K562 (cell line): ENCODE data around the gene SPATA31C1. TPM values are rescaled to one million over a fixed set of nuclear protein-coding genes. Genes with fewer than 3 reads are reported as not detected.
"Not testable (repeated sequence)": the region's sequence is repeated elsewhere in the genome, so short reads cannot be mapped to it uniquely, and the experiment has no call there.

ENCODE experiments used
- ATAC-seq: fragments of 200-7000 bp; cut with Tn5 transposase; 3 replicates; pipeline ENCODE4 v1.9.1; 2020; ENCODE audit warnings: moderate library complexity
- Bru-seq: library from RNA; stranded (reverse); fragments of 400-500 nt; gene quantifications from one replicate; lab custom pipeline; 2021; lab: Mats Ljungman, UMichigan
- BruChase-seq, 2 experiments: library from RNA; stranded (reverse); fragments of 400-500 nt; gene quantifications; one replicate each; lab custom pipeline; 2021; lab: Mats Ljungman, UMichigan
- BruUV-seq: library from RNA; stranded (reverse); fragments of 400-500 nt; replicated peaks from 2 replicates; lab custom pipeline; 2021; lab: Mats Ljungman, UMichigan
- CTCF ChIA-PET: fragments of 300-600 bp; formaldehyde crosslinking; extraction: SDS; loops from one replicate; lab custom pipeline; 2021; ENCODE audit warnings: low intra/inter-chr PET ratio; lab: Yijun Ruan, JAX
- POLR2A ChIA-PET: fragments of 300-600, 350-650 bp; sonication (Branson Sonifier 250); formaldehyde crosslinking; extraction: SDS; loops from one replicate; lab custom pipeline; 2021; ENCODE audit warnings: antibody characterized with exemption, inconsistent platforms; lab: Yijun Ruan, JAX
- DNase-seq, 4 experiments: peaks; one replicate each; pipeline versions ENCODE4 v3.0.0 to v3.0.0-alpha.2; 2011 to 2018; ENCODE audit warnings: low spot score in 3 of 4, mixed read lengths in 3 of 4; ENCODE audit errors: extremely low read depth in 1 of 4
- FAIRE-seq: peaks from 2 replicates; lab custom pipeline; 2011; peaks lifted over from hg19 to GRCh38; lab: Jason Lieb, UNC
- H2AFZ ChIP-seq: 2 replicates; pipeline ENCODE4 v1.6.0; 2011; ENCODE audit warnings: low read depth, low read length, control low read depth, inconsistent platforms
- H3K27ac ChIP-seq: fragments of 200-600 bp; 3 replicates; pipeline ENCODE4 v1.8.0; 2011; ENCODE audit warnings: low read depth, mild to moderate bottlenecking, control low read depth, inconsistent platforms, low read length, moderate library complexity, mixed read lengths; ENCODE audit errors: extremely low read depth
- H3K27me3 ChIP-seq, 2 experiments: fragments of 300-600 bp in 1 of 2; 2 replicates in 1 of 2; 3 replicates in 1 of 2; pipeline versions ENCODE4 v1.6.0 to v1.8.0; 2011; ENCODE audit warnings: inconsistent platforms in 2 of 2, low read length in 2 of 2, mild to moderate bottlenecking in 1 of 2, mixed read lengths in 1 of 2, moderate library complexity in 1 of 2; ENCODE audit not compliant: control insufficient read depth in 2 of 2, insufficient read depth in 2 of 2
- H3K36me3 ChIP-seq: fragments of 300-600 bp; 3 replicates; pipeline ENCODE4 v1.8.0; 2011; ENCODE audit warnings: mild to moderate bottlenecking, low read length, inconsistent platforms; ENCODE audit not compliant: control insufficient read depth, insufficient read depth
- H3K4me1 ChIP-seq, 2 experiments: fragments of 200-600 bp in 1 of 2; replicated peaks in 1 of 2; 2 replicates in 1 of 2; 3 replicates in 1 of 2; pipeline versions ENCODE4 v1.5.1 to v1.8.0; 2011; ENCODE audit warnings: inconsistent platforms in 2 of 2, low read length in 2 of 2, mild to moderate bottlenecking in 1 of 2, mixed read lengths in 1 of 2, moderate library complexity in 1 of 2; ENCODE audit not compliant: control insufficient read depth in 2 of 2, insufficient read depth in 2 of 2
- H3K4me2 ChIP-seq: 2 replicates; pipeline ENCODE4 v1.6.1; 2011; ENCODE audit warnings: low read length, control low read depth, inconsistent platforms, mixed read lengths; ENCODE audit not compliant: insufficient read depth
- H3K4me3 ChIP-seq: fragments of 200-600 bp; sonication (generic), shearing (Covaris generic); 2 replicates; pipeline ENCODE4 v1.5.1; 2016; ENCODE audit warnings: control low read depth, inconsistent platforms
- H3K79me2 ChIP-seq: fragments of 200-600 bp; 3 replicates; pipeline ENCODE4 v1.8.0; 2011; ENCODE audit warnings: low read length, inconsistent platforms; ENCODE audit not compliant: control insufficient read depth, insufficient read depth
- H3K9ac ChIP-seq, 2 experiments: 2 replicates each; pipeline versions ENCODE4 v1.6.0 to v1.6.1; 2011; ENCODE audit warnings: low read depth in 2 of 2, low read length in 2 of 2, control low read depth in 1 of 2, inconsistent platforms in 1 of 2, mild to moderate bottlenecking in 1 of 2, mixed read lengths in 1 of 2; ENCODE audit not compliant: insufficient read depth in 1 of 2
- H3K9me1 ChIP-seq: one replicate; pipeline ENCODE4 v1.6.0; 2011; ENCODE audit warnings: inconsistent platforms, mild to moderate bottlenecking, low read length, moderate library complexity; ENCODE audit not compliant: control insufficient read depth, insufficient read depth
- H3K9me3 ChIP-seq: replicated peaks from 2 replicates; pipeline ENCODE4 v1.5.1; 2011; ENCODE audit warnings: low read depth, low read length, inconsistent platforms; ENCODE audit not compliant: control insufficient read depth, insufficient read depth
- H4K20me1 ChIP-seq: replicated peaks from 2 replicates; pipeline ENCODE4 v1.6.1; 2011; ENCODE audit warnings: low read length, inconsistent platforms, mixed read lengths; ENCODE audit not compliant: control insufficient read depth, insufficient read depth
- HCFC1 ChIP-seq: IDR thresholded peaks from 2 replicates; pipeline ENCODE4 v1.6.1; 2012; ENCODE audit warnings: low read depth, low read length, improper control_type of control experiment
- HNRNPUL1 ChIP-seq: fragments of 200-400 bp; formaldehyde crosslinking; IDR thresholded peaks from 2 replicates; pipeline ENCODE4 v1.6.1; 2017; ENCODE audit warnings: low read length
- MCM3 ChIP-seq: fragments of 450-650 bp; IDR thresholded peaks from 2 replicates; pipeline ENCODE4 v1.6.1; 2016
- NFE2 ChIP-seq: IDR thresholded peaks from 2 replicates; pipeline ENCODE4 v1.6.1; 2014; ENCODE audit warnings: antibody characterized with exemption, low read depth
- NRF1 ChIP-seq, 2 experiments: fragments of 450-650 bp; IDR thresholded peaks in 1 of 2; conservative IDR thresholded peaks in 1 of 2; 2 replicates each; pipeline ENCODE4 v1.6.1; 2014; ENCODE audit warnings: mild to moderate bottlenecking in 2 of 2
- RBM39 ChIP-seq: fragments of 200-400 bp; formaldehyde crosslinking; optimal IDR thresholded peaks from 2 replicates; pipeline ENCODE3; 2018; ENCODE audit warnings: low read depth, low read length
- RFX1 ChIP-seq: fragments of 450-650 bp; IDR thresholded peaks from 2 replicates; pipeline ENCODE4 v1.6.1; 2016; ENCODE audit warnings: mild to moderate bottlenecking, moderate library complexity
- ZNF140 ChIP-seq: fragments of 250-450 bp; sonication (Bioruptor Pico); IDR thresholded peaks from 2 replicates; pipeline ENCODE4 v1.8.0; 2021; ENCODE audit warnings: moderate library complexity, mild to moderate bottlenecking, inconsistent platforms
- ZZZ3 ChIP-seq: fragments of 450-650 bp; IDR thresholded peaks from 2 replicates; pipeline ENCODE4 v1.6.1; 2016; ENCODE audit warnings: antibody characterized with exemption, mild to moderate bottlenecking, moderate library complexity
- WGBS: fragments of 100-300 bp; shearing (Covaris generic); methylation state at CpG from one replicate; pipeline ENCODE4 v1.1.6; 2016; ENCODE audit warnings: low coverage, mixed read lengths; ENCODE audit not compliant: insufficient coverage; ENCODE audit errors: missing lambda C conversion rate; 5-methylcytosine and 5-hydroxymethylcytosine counted together
- in situ Hi-C: fragments of 300-500 bp; cut with MboI; formaldehyde crosslinking; loops from 4 replicates; pipeline ENCODE4 v1.15.0; 2018; ENCODE audit warnings: inconsistent platforms, mixed read lengths
- intact Hi-C: fragments of 100-400 bp; cut with micrococcal nuclease; formaldehyde crosslinking; loops from 2 replicates; pipeline ENCODE4 v1.14.2; 2022
- long read RNA-seq, 3 experiments: library from polyadenylated mRNA in 2 of 3; library from RNA in 1 of 3; unstranded in 2 of 3; stranded (forward) in 1 of 3; transcript quantifications; one replicate each; pipeline ENCODE4 v2.0.0, GENCODE V29; 2019 to 2022
- polyA minus RNA-seq, 3 experiments: library from RNA; depleted of rRNA, polyadenylated mRNA; stranded (reverse); fragments of >200 nt; gene quantifications; 2 replicates each; pipeline ENCODE4 v1.2.3, GENCODE V29; 2011
- polyA plus RNA-seq, 8 experiments: library from polyadenylated mRNA; depleted of rRNA in 4 of 8; stranded (reverse) in 5 of 8; unstranded in 3 of 8; fragments of >200 nt; fragmentation: Nextera tagmentation in 2 of 8; fragmentation: Illumina TruSeq in 1 of 8; extraction: Ambion mirVana in 2 of 8; extraction: Trizol in 1 of 8; gene quantifications; 2 replicates each; pipeline versions ENCODE4 v1.2.1 to v1.2.3, GENCODE V29; 2011 to 2014; ENCODE audit warnings: inconsistent platforms in 1 of 8, missing spikeins in 1 of 8
- total RNA-seq, 7 experiments: library from RNA; depleted of rRNA in 6 of 7; stranded (reverse); fragments of >200 nt in 6 of 7; fragmentation: Illumina TruSeq in 2 of 7; extraction: Trizol in 2 of 7; gene quantifications; 2 replicates each; pipeline versions ENCODE4 v1.2.1 to v1.2.3, GENCODE V29; 2011 to 2021; ENCODE audit warnings: low replicate concordance in 1 of 7
- TF ChIP-seq, protein P1 (sequence below): sonication (generic); formaldehyde crosslinking; IDR thresholded peaks from 2 replicates; pipeline ENCODE4 v1.8.0; 2022; ENCODE audit warnings: missing genetic modification reagents, mild to moderate bottlenecking, borderline replicate concordance
- TF ChIP-seq, protein P2 (sequence below): fragments of 450-650 bp; formaldehyde crosslinking; conservative IDR thresholded peaks from 2 replicates; pipeline ENCODE4 v1.4.0; 2022; ENCODE audit warnings: mild to moderate bottlenecking, missing genetic modification characterization

The SPATA31C1 gene
- total RNA-seq (2011; cell fraction: chromatin; rRNA removed; ENCODE audit: low replicate concordance): 0.12 and 0.14 TPM in 2 replicates
- total RNA-seq (2011; cell fraction: nucleolus; rRNA removed): under 0.01 TPM in 1 of 2 replicates, not detected in the other
- 0.15 TPM in 1 of 2 replicates, not detected in the other for total RNA-seq (2011; cell fraction: nucleoplasm; rRNA removed)
- total RNA-seq (2014; rRNA removed) (0.04 TPM in 1 of 2 replicates, not detected in the other), total RNA-seq (2014; rRNA removed; fragmentation: Illumina TruSeq; extraction: Trizol) (0.04 TPM in 1 of 2 replicates, not detected in the other), total RNA-seq (2015; rRNA removed; fragmentation: Illumina TruSeq; extraction: Trizol) (not detected in 2 replicates), total RNA-seq (2021) (0.07 TPM in 1 of 2 replicates, not detected in the other), polyA plus RNA-seq (2011; rRNA removed) (0.04 TPM in 1 of 2 replicates, not detected in the other), polyA plus RNA-seq (2014; fragmentation: Illumina TruSeq; extraction: Trizol) (0.07 and 0.08 TPM in 2 replicates), polyA plus RNA-seq (2014; fragmentation: Nextera tagmentation; extraction: Ambion mirVana) (under 1 TPM; 0.03 to 0.15 TPM), polyA plus RNA-seq (2014; rRNA removed) (0.13 TPM in 1 of 2 replicates, not detected in the other), polyA minus RNA-seq (2011; rRNA and poly(A)+ RNA removed) (not detected in 2 replicates), Bru-seq, nascent RNA (not detected), BruChase-seq, experiment 1, labeled RNA remaining after a 2-hour chase (not detected), BruChase-seq, experiment 2, labeled RNA remaining after a 6-hour chase (percentile 9 among the genes with signal in this experiment)
- not detected in 2 replicates for polyA plus RNA-seq (2011; cell fraction: cytosol; rRNA removed)
- polyA plus RNA-seq (2011; cell fraction: nucleus; rRNA removed): 0.06 and 0.07 TPM in 2 replicates
- 0.13 and 0.14 TPM in 2 replicates for polyA plus RNA-seq (2012)
- not detected in 2 replicates for polyA minus RNA-seq (2011; cell fraction: cytosol; rRNA and poly(A)+ RNA removed)
- under 0.01 TPM in 1 of 2 replicates, not detected in the other for polyA minus RNA-seq (2011; cell fraction: nucleus; rRNA and poly(A)+ RNA removed)
- long read RNA-seq, experiment 1: 0 reads
- long read RNA-seq, experiment 2: 0 reads
- long read RNA-seq, experiment 3: 0 reads

DNA sequence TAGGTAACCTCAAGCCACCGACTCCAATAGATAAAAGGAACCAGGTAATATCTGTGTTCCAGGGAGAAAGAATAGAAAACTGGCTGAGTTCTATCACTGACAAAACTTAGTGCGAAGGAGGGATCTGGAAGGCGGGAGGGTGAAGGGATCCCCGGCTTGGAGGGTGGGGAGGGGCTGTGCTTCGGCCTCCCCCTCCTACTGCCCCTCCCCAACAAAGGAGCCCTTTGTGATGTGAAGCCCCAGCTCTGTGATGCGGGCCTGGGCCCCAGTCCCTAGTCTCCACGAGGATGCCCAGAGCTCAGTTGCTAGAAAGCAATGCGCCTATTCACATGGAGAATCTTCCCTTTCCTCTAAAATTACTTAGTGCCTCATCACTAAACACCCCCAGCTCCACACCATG, at the start of gene SPATA31C1:
TSS of gene SPATA31C1 (plus strand) at position 301 of the 400 bp plus-strand sequence.
- FAIRE-seq, DNase-seq, ATAC-seq, intact Hi-C loops, H3K36me3 ChIP-seq, H3K27ac ChIP-seq, CTCF ChIA-PET, H3K27me3 ChIP-seq, H2AFZ ChIP-seq, H3K9ac ChIP-seq, in situ Hi-C loops, H3K9me3 ChIP-seq, H3K9me1 ChIP-seq, H4K20me1 ChIP-seq, BruUV-seq, H3K79me2 ChIP-seq, H3K4me2 ChIP-seq, POLR2A ChIA-PET, H3K4me1 ChIP-seq, H3K4me3 ChIP-seq: not testable (repeated sequence)
- no CpG with 5 or more reads among the region's 8 CpGs for WGBS

DNA sequence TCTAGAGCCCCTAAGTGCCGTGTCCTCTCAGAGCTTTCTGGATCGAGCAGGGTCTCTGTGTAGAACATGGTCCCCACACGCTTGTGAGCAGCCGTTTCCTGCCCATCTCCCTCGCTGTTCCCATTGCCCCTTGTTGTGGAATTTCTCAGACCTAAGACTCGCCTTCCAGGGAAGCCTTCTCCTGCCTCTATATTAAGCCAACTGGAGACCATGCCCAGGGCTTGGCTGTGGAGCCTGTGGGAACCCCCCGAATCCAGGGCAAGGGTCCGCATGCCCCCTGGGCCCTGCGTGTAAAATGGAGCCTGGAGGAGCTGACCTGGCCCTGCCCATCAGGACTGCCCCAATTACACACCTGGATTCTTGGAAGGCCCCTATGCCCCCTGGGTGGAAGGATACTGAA, 49.6 kb upstream of the SPATA31C1 start:
- Histone ChIP-seq H3K27me3 (peaks cover 5 to 31% of the 10 kb centered on the region in 2 experiments), H3K4me1 (no peaks in the 10 kb centered on the region), H3K4me2 (no peak overlapping the region), H3K9ac (no peak overlapping the region), H3K9me3 (no peaks in the 10 kb centered on the region), H3K79me2 (no peaks in the 10 kb centered on the region), H3K9me1 (no peaks in the 10 kb centered on the region), H2AFZ (no peak overlapping the region), H3K27ac (no peak overlapping the region), H3K4me3 (no peak overlapping the region), H4K20me1 (no peaks in the 10 kb centered on the region), H3K36me3 (no peaks in the 10 kb centered on the region)
- FAIRE-seq (no peak), ATAC-seq (no peak), DNase-seq (no peak)
- 4% methylated on average over 4 of the region's 9 CpGs for WGBS
- intact Hi-C loops: no loop called here
- no TSS peak for BruUV-seq
- CTCF ChIA-PET: no interaction called here
- POLR2A ChIA-PET: no interaction called here
- in situ Hi-C loops: no loop called here
- TF ChIP-seq RBM39: no peak
- TF ChIP-seq NFE2: no peak
- no peak for TF ChIP-seq MCM3
- TF ChIP-seq NRF1 (conservative IDR thresholded peaks at IDR 0.05 in 1 of 2, IDR thresholded peaks at IDR 0.05 in 1 of 2): no peak
- TF ChIP-seq, protein P1, sequence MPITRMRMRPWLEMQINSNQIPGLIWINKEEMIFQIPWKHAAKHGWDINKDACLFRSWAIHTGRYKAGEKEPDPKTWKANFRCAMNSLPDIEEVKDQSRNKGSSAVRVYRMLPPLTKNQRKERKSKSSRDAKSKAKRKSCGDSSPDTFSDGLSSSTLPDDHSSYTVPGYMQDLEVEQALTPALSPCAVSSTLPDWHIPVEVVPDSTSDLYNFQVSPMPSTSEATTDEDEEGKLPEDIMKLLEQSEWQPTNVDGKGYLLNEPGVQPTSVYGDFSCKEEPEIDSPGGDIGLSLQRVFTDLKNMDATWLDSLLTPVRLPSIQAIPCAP (CRISPR knock-in tag): no peak
- TF ChIP-seq HCFC1: no peak
- TF ChIP-seq ZNF140: no peak
- TF ChIP-seq, protein P2, sequence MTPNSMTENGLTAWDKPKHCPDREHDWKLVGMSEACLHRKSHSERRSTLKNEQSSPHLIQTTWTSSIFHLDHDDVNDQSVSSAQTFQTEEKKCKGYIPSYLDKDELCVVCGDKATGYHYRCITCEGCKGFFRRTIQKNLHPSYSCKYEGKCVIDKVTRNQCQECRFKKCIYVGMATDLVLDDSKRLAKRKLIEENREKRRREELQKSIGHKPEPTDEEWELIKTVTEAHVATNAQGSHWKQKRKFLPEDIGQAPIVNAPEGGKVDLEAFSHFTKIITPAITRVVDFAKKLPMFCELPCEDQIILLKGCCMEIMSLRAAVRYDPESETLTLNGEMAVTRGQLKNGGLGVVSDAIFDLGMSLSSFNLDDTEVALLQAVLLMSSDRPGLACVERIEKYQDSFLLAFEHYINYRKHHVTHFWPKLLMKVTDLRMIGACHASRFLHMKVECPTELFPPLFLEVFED (CRISPR knock-in tag): no peak
- TF ChIP-seq HNRNPUL1: no peak
- TF ChIP-seq ZZZ3: no peak
- TF ChIP-seq RFX1: no peak
